ENCODE data around the gene SLC35E1. TPM values are rescaled to one million over a fixed set of nuclear protein-coding genes. Genes with fewer than 3 reads are reported as not detected.

SLC35E1 gene
- total and polyA plus RNA-seq, 7 experiments from 2014 or later: 13.3 to 67.3 (median 33.7) TPM

DNA sequence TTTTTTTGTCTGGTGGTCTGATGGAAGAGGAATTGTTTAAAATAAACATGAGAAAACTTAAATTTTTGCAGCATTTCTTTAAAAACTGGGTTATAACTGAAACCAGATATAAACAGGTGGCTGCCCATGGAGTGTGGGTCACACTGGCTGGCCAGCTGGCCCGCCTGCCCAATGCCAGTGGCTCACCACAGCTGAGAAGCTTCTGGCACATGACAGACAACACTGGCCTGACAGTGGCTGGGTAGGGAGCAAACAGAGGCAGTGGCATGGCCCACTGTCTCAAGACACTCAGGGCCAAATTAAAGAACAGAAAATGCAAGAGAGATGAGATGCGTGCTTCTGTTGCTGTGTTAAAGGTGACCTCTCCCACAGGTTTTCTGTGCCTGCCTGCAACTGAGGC lies 3.1 kb upstream of the SLC35E1 start:
- no peaks in the 10 kb centered on the region for H3K9me3 ChIP-seq (ENCODE audit: control insufficient read depth in 2 of 3, low read length in 3 of 3)
- peaks cover 3 to 20% (median 10%) of the 10 kb centered on the region in 5 donors for H3K36me3 Mint-ChIP-seq
- DNase-seq (no peak), ATAC-seq (no peak)
- H3K27me3 Mint-ChIP-seq: peaks cover 0 to 2% (median 0%) of the 10 kb centered on the region in 5 donors
- CTCF ChIA-PET: no interaction called here
- H3K4me3 Mint-ChIP-seq: peak overlapping the region in 2 of 10 donors; percentile 97 to 99
- H3K4me1 ChIP-seq (ENCODE audit: control insufficient read depth in 2 of 2, insufficient read depth in 2 of 2, low read length in 2 of 2): peaks cover 23 to 30% of the 10 kb centered on the region in 2 donors
- POLR2A ChIA-PET: no interaction called here
- intact Hi-C loops (cut with micrococcal nuclease): no loop called here
- H3K4me1 Mint-ChIP-seq: peaks cover 38 to 72% (median 55%) of the 10 kb centered on the region in 7 donors
- H3K9me3 Mint-ChIP-seq: no peaks in the 10 kb centered on the region
- H3K4me3 ChIP-seq (ENCODE audit: low read length): no peak overlapping the region
- peak overlapping the region in 5 of 9 donors; percentile 41 to 100 (median 70) for H3K27ac Mint-ChIP-seq
- peak overlapping the region; percentile 95 for H3K27ac ChIP-seq (ENCODE audit: low read depth, low read length)
- H3K27me3 ChIP-seq (ENCODE audit: control insufficient read depth in 2 of 2, insufficient read depth in 2 of 2, low read length in 2 of 2): no peaks in the 10 kb centered on the region
- peaks cover 0 to 60% (median 0%) of the 10 kb centered on the region in 3 experiments for H3K36me3 ChIP-seq (ENCODE audit: control insufficient read depth in 2 of 3, insufficient read depth in 3 of 3, low read length in 3 of 3)

DNA sequence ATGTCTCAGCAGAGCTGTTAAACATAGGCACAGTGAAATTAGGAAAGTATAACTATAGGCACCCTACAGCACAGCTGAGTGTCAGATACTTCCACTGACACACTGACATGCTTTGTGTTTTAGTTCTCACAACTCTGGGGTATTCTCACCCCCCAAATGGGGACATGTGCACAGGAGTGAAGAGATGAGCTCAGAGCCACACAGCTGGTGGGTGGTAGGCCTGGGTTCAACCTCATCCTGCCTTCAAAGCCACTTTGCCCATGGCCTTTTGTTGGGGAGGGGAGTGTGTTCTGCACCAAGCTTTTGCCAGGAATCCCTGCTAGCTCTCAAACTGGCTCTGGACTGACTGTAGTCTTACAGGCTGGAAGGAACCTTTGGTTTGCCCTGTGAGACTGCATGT lies 1.7 kb upstream of the SLC35E1 start:
- Histone ChIP-seq H3K27ac (ENCODE audit: low read depth, low read length) (peak overlapping the region; percentile 95), H3K36me3 (ENCODE audit: control insufficient read depth in 2 of 3, insufficient read depth in 3 of 3, low read length in 3 of 3) (peaks cover 0 to 63% (median 0%) of the 10 kb centered on the region in 3 experiments), H3K9me3 (ENCODE audit: control insufficient read depth in 2 of 3, low read length in 3 of 3) (no peaks in the 10 kb centered on the region), H3K27me3 (ENCODE audit: control insufficient read depth in 2 of 2, insufficient read depth in 2 of 2, low read length in 2 of 2) (no peaks in the 10 kb centered on the region), H3K4me1 (ENCODE audit: control insufficient read depth in 2 of 2, insufficient read depth in 2 of 2, low read length in 2 of 2) (peaks cover 23 to 30% of the 10 kb centered on the region in 2 donors), H3K4me3 (ENCODE audit: low read length) (peak overlapping the region; percentile 97)
- intact Hi-C loops (cut with micrococcal nuclease): loop anchor here in 1 of 2 donors (2.0 kb wide), 1 partner anchor 101 kb away; no protein-coding TSS in a partner anchor
- peak overlapping the region in 8 of 9 donors; percentile 19 to 100 (median 90) for H3K27ac Mint-ChIP-seq
- peak overlapping the region; percentile 63 to 100 (median 99) for H3K4me3 Mint-ChIP-seq
- DNase-seq: no peak
- peaks cover 35 to 74% (median 51%) of the 10 kb centered on the region in 7 donors for H3K4me1 Mint-ChIP-seq
- ATAC-seq: no peak
- peaks cover 0 to 2% (median 0%) of the 10 kb centered on the region in 5 donors for H3K27me3 Mint-ChIP-seq
- ChIA-PET CTCF (interaction anchor here (0.6 to 1.7 kb wide), 3 partner anchors 11 to 306 kb away, joined by 3 to 7 read pairs (median 4); no protein-coding TSS in a partner anchor), POLR2A (interaction anchor here (0.7 to 2.8 kb wide), 7 partner anchors 9 to 86 kb away, joined by 3 to 27 read pairs (median 8); partner anchors contain the start of gene CHERP)
- no peaks in the 10 kb centered on the region for H3K9me3 Mint-ChIP-seq
- peaks cover 3 to 27% (median 10%) of the 10 kb centered on the region in 5 donors for H3K36me3 Mint-ChIP-seq

GRCh38 chr19:16573296-16573695 lies 1.1 kb upstream of the SLC35E1 start:
- Histone ChIP-seq H3K4me3 (ENCODE audit: low read length) (peak overlapping the region; percentile 97), H3K4me1 (ENCODE audit: control insufficient read depth in 2 of 2, insufficient read depth in 2 of 2, low read length in 2 of 2) (peaks cover 23 to 30% of the 10 kb centered on the region in 2 donors), H3K27ac (ENCODE audit: low read depth, low read length) (peak overlapping the region; percentile 95), H3K36me3 (ENCODE audit: control insufficient read depth in 2 of 3, insufficient read depth in 3 of 3, low read length in 3 of 3) (peaks cover 0 to 57% (median 0%) of the 10 kb centered on the region in 3 experiments), H3K9me3 (ENCODE audit: control insufficient read depth in 2 of 3, low read length in 3 of 3) (no peaks in the 10 kb centered on the region), H3K27me3 (ENCODE audit: control insufficient read depth in 2 of 2, insufficient read depth in 2 of 2, low read length in 2 of 2) (no peaks in the 10 kb centered on the region)
- POLR2A ChIA-PET: interaction anchor here (0.6 to 2.8 kb wide), 9 partner anchors 10 to 87 kb away, joined by 3 to 27 read pairs (median 3); partner anchors contain the start of gene CHERP
- Mint-ChIP-seq H3K27ac (peak overlapping the region; percentile 94 to 100 (median 99)), H3K4me3 (peak overlapping the region; percentile 97 to 100 (median 99)), H3K27me3 (peaks cover 0 to 2% (median 0%) of the 10 kb centered on the region in 5 donors), H3K9me3 (no peaks in the 10 kb centered on the region), H3K4me1 (peaks cover 35 to 70% (median 48%) of the 10 kb centered on the region in 7 donors), H3K36me3 (peaks cover under 1 to 22% (median 10%) of the 10 kb centered on the region in 5 donors)
- no peak for ATAC-seq
- no peak for DNase-seq
- CTCF ChIA-PET: interaction anchor here (1.3 to 1.7 kb wide), 2 partner anchors 11 to 14 kb away, joined by 3 to 7 read pairs; no protein-coding TSS in a partner anchor
- intact Hi-C loops (cut with micrococcal nuclease): loop anchor here in 1 of 2 donors (2.0 kb wide), 1 partner anchor 100 kb away; no protein-coding TSS in a partner anchor

DNA sequence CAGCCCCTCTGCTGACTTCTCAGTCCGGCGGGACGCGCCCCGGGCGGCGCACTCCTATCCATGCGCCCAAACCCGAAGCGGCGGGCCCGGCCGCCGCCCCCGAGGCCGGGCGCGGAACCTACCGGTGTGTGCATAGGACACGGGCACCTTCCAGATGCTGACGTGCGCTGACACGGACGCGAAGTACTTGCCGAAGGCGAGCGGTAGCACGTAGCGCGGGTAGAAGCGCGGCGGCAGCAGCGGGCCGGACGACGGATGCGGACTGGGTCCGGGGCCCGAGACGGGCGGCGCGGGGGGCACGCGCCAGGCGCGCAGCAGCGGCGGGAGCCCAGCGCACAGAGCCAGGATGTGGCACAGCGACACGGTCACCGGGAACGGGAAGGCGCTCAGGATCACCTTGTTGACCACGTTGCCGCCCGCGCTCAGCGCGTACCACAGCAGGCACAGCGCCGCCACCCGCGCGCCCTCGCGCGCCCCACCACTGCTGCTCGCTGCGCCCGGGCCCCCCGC lies 338 bp downstream of the SLC35E1 start:
- ChIA-PET CTCF (interaction anchor here (0.6 kb wide), 1 partner anchor 37 kb away, joined by 3 read pairs; no protein-coding TSS in a partner anchor), POLR2A (interaction anchor here (0.6 to 2.8 kb wide), 6 partner anchors 13 to 325 kb away, joined by 3 to 20 read pairs (median 3); partner anchors contain the start of gene TMEM38A)
- peaks cover 35 to 76% (median 48%) of the 10 kb centered on the region in 7 donors for H3K4me1 Mint-ChIP-seq
- H3K9me3 ChIP-seq (ENCODE audit: control insufficient read depth in 2 of 3, low read length in 3 of 3): no peaks in the 10 kb centered on the region
- H3K27me3 ChIP-seq (ENCODE audit: control insufficient read depth in 2 of 2, insufficient read depth in 2 of 2, low read length in 2 of 2): no peaks in the 10 kb centered on the region
- peak overlapping the region; percentile 76 to 99 (median 86) for H3K4me3 Mint-ChIP-seq
- H3K36me3 ChIP-seq (ENCODE audit: control insufficient read depth in 2 of 3, insufficient read depth in 3 of 3, low read length in 3 of 3): peaks cover 0 to 43% (median 5%) of the 10 kb centered on the region in 3 experiments
- peaks cover 0 to 19% (median 10%) of the 10 kb centered on the region in 5 donors for H3K36me3 Mint-ChIP-seq
- DNase-seq (peak in 1 of 9 donors; percentile 26), ATAC-seq (peak; percentile 36)
- H3K4me1 ChIP-seq (ENCODE audit: control insufficient read depth in 2 of 2, insufficient read depth in 2 of 2, low read length in 2 of 2): peaks cover 33% of the 10 kb centered on the region in 2 donors
- H3K4me3 ChIP-seq (ENCODE audit: low read length): peak overlapping the region; percentile 72
- H3K27ac Mint-ChIP-seq: peak overlapping the region; percentile 63 to 100 (median 90)
- H3K9me3 Mint-ChIP-seq: no peaks in the 10 kb centered on the region
- intact Hi-C loops (cut with micrococcal nuclease): loop anchor here (1.0 to 2.0 kb wide), 6 partner anchors 12 to 99 kb away; partner anchors contain the start of genes CHERP (in 2 of the 2), MED26 (in 2 of the 2), SMIM7 (in 2 of the 2) and C19orf44 (in 1 of the 2)
- peak overlapping the region; percentile 95 for H3K27ac ChIP-seq (ENCODE audit: low read depth, low read length)
- H3K27me3 Mint-ChIP-seq: peaks cover 0 to 2% (median 0%) of the 10 kb centered on the region in 5 donors

DNA sequence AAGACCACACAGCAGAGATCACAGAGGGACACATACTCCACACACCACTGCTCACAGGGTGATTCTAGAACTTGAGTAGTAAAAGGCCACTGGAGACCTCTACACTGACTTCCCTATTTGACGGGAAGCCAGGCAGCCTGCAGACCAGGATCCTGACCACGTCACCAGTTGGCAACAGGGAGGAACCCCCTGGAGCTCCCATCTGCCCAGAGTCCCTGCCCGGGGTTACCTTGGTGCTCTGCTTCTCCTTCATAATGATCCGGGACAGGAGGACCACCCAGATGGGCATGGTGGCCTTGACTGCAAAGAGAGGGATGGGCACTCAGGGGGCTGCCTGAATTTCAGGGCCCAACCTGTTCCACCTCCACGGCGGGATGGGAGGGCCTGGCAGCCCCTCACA lies 932 bp downstream of the SLC35E1 start:
- peaks cover 0 to 3% (median 0%) of the 10 kb centered on the region in 11 donors for H3K9me3 Mint-ChIP-seq
- ChIA-PET CTCF (interaction anchor here (0.6 kb wide), 1 partner anchor 37 kb away, joined by 3 read pairs; no protein-coding TSS in a partner anchor), POLR2A (interaction anchor here (0.6 to 1.4 kb wide), 5 partner anchors 13 to 324 kb away, joined by 3 to 4 read pairs (median 3); partner anchors contain the start of genes MED26 and TMEM38A)
- peak overlapping the region; percentile 72 for H3K4me3 ChIP-seq (ENCODE audit: low read length)
- peak overlapping the region; percentile 74 to 99 (median 82) for H3K4me3 Mint-ChIP-seq
- H3K27ac Mint-ChIP-seq: peak overlapping the region in 8 of 9 donors; percentile 41 to 90 (median 80)
- H3K9me3 ChIP-seq (ENCODE audit: control insufficient read depth in 2 of 3, low read length in 3 of 3): no peaks in the 10 kb centered on the region
- intact Hi-C loops (cut with micrococcal nuclease): no loop called here
- peaks cover 0 to 37% (median 5%) of the 10 kb centered on the region in 3 experiments for H3K36me3 ChIP-seq (ENCODE audit: control insufficient read depth in 2 of 3, insufficient read depth in 3 of 3, low read length in 3 of 3)
- H3K36me3 Mint-ChIP-seq: peaks cover 3 to 21% (median 13%) of the 10 kb centered on the region in 5 donors
- no peaks in the 10 kb centered on the region for H3K27me3 ChIP-seq (ENCODE audit: control insufficient read depth in 2 of 2, insufficient read depth in 2 of 2, low read length in 2 of 2)
- H3K27me3 Mint-ChIP-seq: peaks cover 0 to 2% (median 0%) of the 10 kb centered on the region in 5 donors
- no peak for ATAC-seq
- H3K4me1 Mint-ChIP-seq: peaks cover 41 to 79% (median 51%) of the 10 kb centered on the region in 7 donors
- no peak for DNase-seq
- H3K4me1 ChIP-seq (ENCODE audit: control insufficient read depth in 2 of 2, insufficient read depth in 2 of 2, low read length in 2 of 2): peaks cover 39% of the 10 kb centered on the region in 2 donors
- H3K27ac ChIP-seq (ENCODE audit: low read depth, low read length): peak overlapping the region; percentile 95
